Left renal cortex interstitium (tissue), 4 donors: ENCODE data around the gene ZNF586. TPM values are rescaled to one million over a fixed set of nuclear protein-coding genes. Genes with fewer than 3 reads are reported as not detected.
"Not testable (repeated sequence)": the region's sequence is repeated elsewhere in the genome, so short reads cannot be mapped to it uniquely, and the experiment has no call there.

Source experiments
- DNase-seq, 4 donors: peaks; one replicate each; pipeline ENCODE4 v3.0.0-alpha.2; 2013; ENCODE audit warnings: low read depth in 4 of 4, low spot score in 2 of 4, missing footprints in 1 of 4
- polyA plus RNA-seq, 4 donors: library from polyadenylated mRNA; unstranded; fragments of 120-200 nt; gene quantifications; one replicate each; pipeline ENCODE4 v1.2.1, GENCODE V29; 2013; ENCODE audit not compliant: insufficient read length in 4 of 4

Gene ZNF586
- polyA plus RNA-seq, 4 donors: 15.8 to 35.0 (median 24.2) TPM

DNA sequence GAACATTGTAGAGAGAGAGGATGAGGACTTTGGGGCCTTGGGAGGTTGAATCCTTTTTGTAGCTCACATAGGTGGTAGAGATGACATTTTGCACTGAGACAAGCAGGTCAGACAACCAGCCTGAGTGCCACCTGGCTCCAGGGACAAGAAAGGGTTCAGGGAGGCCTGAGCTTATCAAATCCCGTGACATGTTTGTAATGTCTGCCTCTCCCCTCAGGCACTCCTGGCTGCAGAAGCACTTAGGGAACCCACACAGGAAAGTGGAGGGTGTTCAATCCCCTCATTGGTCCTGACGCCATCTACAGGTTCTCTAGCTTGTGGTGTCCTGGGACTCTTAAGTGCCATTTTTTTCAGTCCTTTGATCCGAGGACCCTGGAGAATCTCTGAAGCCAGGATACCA lies 51.6 kb downstream of the ZNF586 start:
- DNase-seq: not testable (repeated sequence)

DNA sequence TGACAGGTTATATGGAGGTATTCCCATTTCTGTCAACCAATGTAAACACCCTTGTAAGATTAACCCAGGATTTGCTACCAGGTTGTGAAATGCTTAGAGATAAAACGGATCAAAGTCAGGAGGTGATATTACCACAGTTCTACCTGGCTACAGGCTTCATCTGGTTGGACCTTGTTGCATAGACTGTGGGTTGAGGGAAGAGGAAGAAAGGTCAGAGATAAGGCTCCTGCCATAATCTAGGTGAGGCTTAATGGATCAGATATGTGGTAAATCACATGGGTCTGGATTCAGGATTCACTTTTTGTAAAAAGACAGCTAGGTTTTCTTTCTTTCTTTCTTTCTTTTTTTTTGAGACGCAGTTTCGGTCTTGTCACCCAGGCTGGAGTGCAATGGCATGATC lies 52.0 kb downstream of the ZNF586 start:
- DNase-seq: not testable (repeated sequence)

DNA sequence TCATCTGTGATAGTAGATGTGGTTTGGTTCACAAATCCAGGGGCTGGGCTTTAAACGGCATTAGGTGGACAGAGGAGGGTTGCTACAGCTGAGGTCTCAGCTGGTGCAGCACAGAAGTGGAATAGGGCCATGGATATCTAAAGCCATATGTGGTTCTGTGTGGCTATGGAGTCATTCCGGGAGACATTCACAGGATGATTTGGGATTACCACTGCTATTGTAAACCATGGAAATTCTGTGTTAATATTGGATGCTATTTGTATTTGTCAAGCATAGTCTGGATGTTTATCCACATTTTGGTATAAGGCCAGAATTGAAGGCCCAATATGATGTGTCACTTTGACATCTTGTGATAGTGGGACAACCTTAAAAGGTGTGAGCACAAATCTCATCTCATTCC lies 53.7 kb downstream of the ZNF586 start:
- not testable (repeated sequence) for DNase-seq

DNA sequence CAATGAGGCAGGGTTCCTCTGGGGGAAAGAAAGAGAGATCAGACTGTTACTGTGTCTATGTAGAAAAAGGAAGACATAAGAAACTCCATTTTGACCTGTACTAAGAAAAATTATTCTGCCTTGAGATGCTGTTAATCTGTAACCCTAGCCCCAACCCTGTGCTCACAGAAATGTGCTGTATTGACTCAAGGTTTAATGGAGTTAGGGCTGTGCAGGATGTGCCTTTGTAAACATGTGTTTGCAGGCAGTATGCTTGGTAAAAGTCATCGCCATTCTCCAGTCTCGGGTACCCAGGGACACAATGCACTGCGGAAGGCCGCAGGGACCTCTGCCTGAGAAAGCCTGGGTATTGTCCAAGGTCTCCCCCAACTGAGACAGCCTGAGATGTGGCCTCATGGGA lies 54.1 kb downstream of the ZNF586 start:
- not testable (repeated sequence) for DNase-seq

DNA sequence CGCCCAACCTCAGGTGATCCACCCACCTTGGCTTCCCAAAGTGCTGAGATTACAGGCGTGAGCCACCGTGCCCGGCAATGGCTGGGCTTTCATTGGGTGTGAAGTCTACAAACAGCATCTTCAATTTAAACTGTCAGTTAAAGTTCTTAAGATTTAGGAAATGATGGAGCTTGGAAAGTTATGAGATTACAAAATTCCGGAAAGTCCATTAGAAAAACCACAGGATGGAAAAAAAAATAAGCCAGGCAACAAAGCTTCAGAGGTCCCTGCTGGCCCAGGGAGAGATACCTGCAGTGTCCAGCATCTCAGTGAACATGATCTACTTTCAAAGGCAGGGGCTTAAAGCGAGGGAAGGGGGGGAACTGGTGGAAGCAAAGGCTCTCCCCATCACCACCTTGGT lies 56.0 kb downstream of the ZNF586 start:
- no peak for DNase-seq

DNA sequence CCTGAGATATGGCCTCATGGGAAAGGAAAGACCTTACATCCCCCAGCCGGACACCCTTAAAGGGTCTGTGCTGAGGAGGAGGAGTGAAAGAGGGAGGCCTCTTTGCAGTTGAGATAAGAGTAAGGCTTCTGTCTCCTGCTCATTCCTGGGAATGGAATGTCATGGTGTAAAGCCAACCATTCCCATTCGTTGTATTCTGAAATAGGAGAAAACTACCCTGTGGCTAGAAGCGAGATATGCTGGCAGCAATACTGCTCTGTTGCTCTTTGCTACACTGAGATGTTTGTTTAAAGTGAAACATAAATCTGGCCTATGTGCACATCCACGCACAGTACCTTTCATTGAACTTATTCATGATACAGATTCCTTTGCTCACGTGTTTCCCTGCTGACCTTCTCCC lies 59.8 kb downstream of the ZNF586 start:
- no peak for DNase-seq

DNA sequence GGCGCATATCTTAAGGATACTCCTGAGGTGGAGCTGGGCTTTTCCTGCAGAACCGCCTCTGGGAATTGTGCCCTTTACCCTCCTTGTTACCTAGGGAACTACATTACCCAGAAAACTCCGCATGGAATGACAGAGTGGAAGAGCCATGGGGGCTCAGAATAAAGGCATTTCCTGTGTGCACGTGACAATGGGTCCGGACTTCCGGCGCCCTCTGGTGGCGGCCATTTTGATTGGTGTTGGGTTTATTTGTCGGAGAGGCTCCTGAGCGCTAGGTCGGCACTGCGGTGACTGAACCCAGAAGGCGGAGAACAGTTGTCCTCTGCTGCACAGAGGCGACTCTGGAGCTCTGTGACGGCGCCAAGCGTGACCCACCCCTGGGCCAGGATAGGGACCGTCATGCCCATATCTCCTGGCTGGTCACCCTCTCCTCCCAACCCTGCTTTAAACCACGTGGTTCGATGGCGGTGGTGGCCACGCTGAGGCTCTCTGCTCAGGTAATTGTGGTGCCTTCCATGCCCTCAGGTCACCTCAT lies 60.7 kb downstream of the ZNF586 start, which contains the start of gene ZNF587B:
TSS of gene ZNF587B (plus strand) at position 229 of the 532 bp plus-strand sequence. CDS start at position 459, 230 bp downstream.
- peak in 2 of 4 donors; percentile 59 to 69 for DNase-seq

Other genes starting within 250 kb of the ZNF586 start
- 10 to 100 TPM; 11.7 to 19.5 (median 14.2) TPM for gene ZNF549, start 242.3 kb upstream of the ZNF586 start, polyA plus RNA-seq
- gene ZNF550, start 209.8 kb upstream of the ZNF586 start, polyA plus RNA-seq: 10 to 100 TPM; 18.0 to 26.0 (median 23.0) TPM
- 1 to 10 TPM; 7.9 to 9.4 (median 8.0) TPM for gene ZNF416, start 190.8 kb upstream of the ZNF586 start, polyA plus RNA-seq
- gene ZIK1, start 185.5 kb upstream of the ZNF586 start, polyA plus RNA-seq: 10 to 100 TPM; 17.4 to 18.6 (median 18.2) TPM
- gene ZNF530, start 169.8 kb upstream of the ZNF586 start, polyA plus RNA-seq: 1 to 10 TPM; 4.3 to 6.8 (median 5.5) TPM
- 10 to 100 TPM; 25.9 to 29.9 (median 27.3) TPM for gene ZNF134, start 155.4 kb upstream of the ZNF586 start, polyA plus RNA-seq
- gene ZNF211, start 136.5 kb upstream of the ZNF586 start, polyA plus RNA-seq: 10 to 100 TPM; 24.5 to 49.8 (median 40.5) TPM
- gene ZSCAN4, start 100.7 kb upstream of the ZNF586 start, polyA plus RNA-seq: under 1 TPM in 3 of 4 donors, not detected in 1; 0.09 to 0.16 (median 0.11) TPM
- gene ZNF551, start 87.7 kb upstream of the ZNF586 start, polyA plus RNA-seq: 10 to 100 TPM; 11.6 to 20.3 (median 14.3) TPM
- 10 to 100 TPM; 23.6 to 39.8 (median 30.6) TPM for gene ZNF154, start 60.5 kb upstream of the ZNF586 start, polyA plus RNA-seq
- 10 to 100 TPM; 16.0 to 23.7 (median 19.4) TPM for gene ZNF671, start 42.1 kb upstream of the ZNF586 start, polyA plus RNA-seq
- gene ZNF776, start 22.9 kb upstream of the ZNF586 start, polyA plus RNA-seq: 10 to 100 TPM; 32.6 to 44.3 (median 41.2) TPM
- 10 to 100 TPM; 13.8 to 28.8 (median 21.4) TPM for gene ZNF552, start 45.2 kb downstream of the ZNF586 start, polyA plus RNA-seq
- gene ZNF587B, start 60.6 kb downstream of the ZNF586 start, polyA plus RNA-seq: 10 to 100 TPM; 11.4 to 20.5 (median 14.5) TPM
- 10 to 100 TPM; 16.6 to 47.1 (median 30.6) TPM for gene ZNF587, start 80.2 kb downstream of the ZNF586 start, polyA plus RNA-seq
- 10 to 100 TPM; 42.5 to 90.4 (median 65.0) TPM for gene ZNF814, start 119.4 kb downstream of the ZNF586 start, polyA plus RNA-seq
- 10 to 100 TPM; 20.7 to 42.8 (median 28.0) TPM for gene ZNF417, start 146.9 kb downstream of the ZNF586 start, polyA plus RNA-seq
- gene ZNF418, start 165.7 kb downstream of the ZNF586 start, polyA plus RNA-seq: 10 to 100 TPM; 19.6 to 41.4 (median 25.0) TPM
- 10 to 100 TPM in 2 of 4 donors, 1 to 10 TPM in 2; 7.4 to 10.9 (median 9.4) TPM for gene ZNF256, start 178.0 kb downstream of the ZNF586 start, polyA plus RNA-seq
- 1 to 10 TPM; 1.7 to 5.7 (median 2.7) TPM for gene C19orf18, start 204.9 kb downstream of the ZNF586 start, polyA plus RNA-seq
- 10 to 100 TPM; 27.2 to 36.5 (median 30.6) TPM for gene ZNF606, start 233.1 kb downstream of the ZNF586 start, polyA plus RNA-seq